IMR-90 (cell line): ENCODE results near the gene ARMC5. TPM values are rescaled to one million over a fixed set of nuclear protein-coding genes. Genes with fewer than 3 reads are reported as not detected.
A peak's percentile ranks its signal among the peaks of the same experiment; 100 is the strongest.

ENCODE experiments used
- ATAC-seq: fragments of 200-7000 bp; cut with Tn5 transposase; 2 replicates; pipeline ENCODE4 v1.9.1; 2020; ENCODE audit warnings: low read depth, mild to moderate bottlenecking, moderate library complexity
- BruUV-seq: library from RNA; stranded (reverse); fragments of 400-500 nt; replicated peaks from 2 replicates; lab custom pipeline; 2021; lab: Mats Ljungman, UMichigan
- CTCF ChIA-PET: fragments of 300-600 bp; formaldehyde crosslinking; extraction: SDS; loops from one replicate; lab custom pipeline; 2021; ENCODE audit warnings: antibody characterized with exemption; lab: Yijun Ruan, JAX
- POLR2A ChIA-PET: fragments of 300-600 bp; sonication (Branson Sonifier 250); formaldehyde crosslinking; loops from one replicate; lab custom pipeline; 2022; ENCODE audit warnings: antibody characterized with exemption; ENCODE audit not compliant: unreplicated experiment; lab: Charles Lee
- DNase-seq: peaks from one replicate; pipeline ENCODE4 v3.0.0; 2013
- H2AFZ ChIP-seq: replicated peaks from 2 replicates; pipeline ENCODE3; 2013; ENCODE audit warnings: low read length, mild to moderate bottlenecking; ENCODE audit not compliant: poor library complexity
- H2AK5ac ChIP-seq: 2 replicates; pipeline ENCODE4 v1.6.1; 2013; ENCODE audit warnings: low read depth, low read length, inconsistent platforms
- H2AK9ac ChIP-seq: replicated peaks from 2 replicates; pipeline ENCODE3; 2013; ENCODE audit warnings: mild to moderate bottlenecking, low read depth, low read length, moderate library complexity; ENCODE audit not compliant: poor library complexity
- H2BK120ac ChIP-seq: 2 replicates; pipeline ENCODE4 v1.6.1; 2013; ENCODE audit warnings: low read depth, low read length, inconsistent platforms
- H2BK15ac ChIP-seq: 3 replicates; pipeline ENCODE4 v1.6.1; 2013; ENCODE audit warnings: low read depth, low read length, inconsistent platforms
- H2BK20ac ChIP-seq: 2 replicates; pipeline ENCODE4 v1.6.1; 2013; ENCODE audit warnings: low read depth, mild to moderate bottlenecking, inconsistent platforms, low read length, moderate library complexity
- H2BK5ac ChIP-seq: 2 replicates; pipeline ENCODE4 v1.6.1; 2013; ENCODE audit warnings: mild to moderate bottlenecking, low read depth, low read length, inconsistent platforms; ENCODE audit not compliant: poor library complexity, severe bottlenecking
- H3K14ac ChIP-seq: replicated peaks from 2 replicates; pipeline ENCODE4 v1.6.1; 2013; ENCODE audit warnings: low read depth, low read length, inconsistent platforms
- H3K18ac ChIP-seq: 2 replicates; pipeline ENCODE4 v1.6.1; 2013; ENCODE audit warnings: low read depth, low read length, control low read depth
- H3K23ac ChIP-seq: 2 replicates; pipeline ENCODE4 v1.6.1; 2013; ENCODE audit warnings: low read depth, low read length, inconsistent platforms
- H3K27ac ChIP-seq: 2 replicates; pipeline ENCODE4 v1.5.1; 2013; ENCODE audit warnings: mild to moderate bottlenecking, control low read depth, low read length; ENCODE audit not compliant: insufficient read depth
- H3K27me3 ChIP-seq: 2 replicates; pipeline ENCODE4 v1.6.1; 2013; ENCODE audit warnings: low read length; ENCODE audit not compliant: control insufficient read depth, insufficient read depth
- H3K36me3 ChIP-seq: 2 replicates; pipeline ENCODE4 v1.6.1; 2013; ENCODE audit warnings: low read length, mixed read lengths; ENCODE audit not compliant: control insufficient read depth, insufficient read depth
- H3K4ac ChIP-seq: 2 replicates; pipeline ENCODE4 v1.6.1; 2013; ENCODE audit warnings: low read depth, low read length, inconsistent platforms
- H3K4me1 ChIP-seq: 2 replicates; pipeline ENCODE4 v1.6.1; 2013; ENCODE audit warnings: low read length, mixed read lengths; ENCODE audit not compliant: control insufficient read depth, insufficient read depth
- H3K4me2 ChIP-seq: 2 replicates; pipeline ENCODE4 v1.6.1; 2013; ENCODE audit warnings: low read depth, mild to moderate bottlenecking, control low read depth, low read length, moderate library complexity
- H3K4me3 ChIP-seq: 2 replicates; pipeline ENCODE4 v1.5.1; 2013; ENCODE audit warnings: low read depth, mild to moderate bottlenecking, control low read depth, low read length, moderate library complexity; ENCODE audit not compliant: insufficient read depth
- H3K56ac ChIP-seq: 2 replicates; pipeline ENCODE4 v1.6.1; 2013; ENCODE audit warnings: low read length, inconsistent platforms; ENCODE audit not compliant: insufficient read depth; ENCODE audit errors: extremely low read depth
- H3K79me1 ChIP-seq, 2 experiments: 2 replicates each; pipeline ENCODE4 v1.6.1; 2013; ENCODE audit warnings: low read length in 2 of 2, inconsistent platforms in 1 of 2, low read depth in 1 of 2
- H3K9ac ChIP-seq: 2 replicates; pipeline ENCODE4 v1.6.1; 2013; ENCODE audit warnings: low read depth, low read length, control low read depth
- H3K9me1 ChIP-seq: 2 replicates; pipeline ENCODE4 v1.6.1; 2013; ENCODE audit warnings: low read length, inconsistent platforms; ENCODE audit not compliant: insufficient read depth
- H3K9me3 ChIP-seq: 2 replicates; pipeline ENCODE4 v1.6.1; 2013; ENCODE audit warnings: low read length; ENCODE audit not compliant: control insufficient read depth, insufficient read depth
- H4K20me1 ChIP-seq: 2 replicates; pipeline ENCODE4 v1.6.1; 2013; ENCODE audit warnings: low read length, inconsistent platforms; ENCODE audit not compliant: insufficient read depth
- H4K5ac ChIP-seq: 2 replicates; pipeline ENCODE4 v1.6.1; 2013; ENCODE audit warnings: mild to moderate bottlenecking, low read depth, low read length, control low read depth
- H4K8ac ChIP-seq, 2 experiments: 2 replicates each; pipeline ENCODE4 v1.6.1; 2013; ENCODE audit warnings: low read depth in 2 of 2, low read length in 2 of 2, control low read depth in 1 of 2, inconsistent platforms in 1 of 2
- H4K91ac ChIP-seq: 2 replicates; pipeline ENCODE4 v1.6.1; 2013; ENCODE audit warnings: low read depth, low read length, inconsistent platforms; ENCODE audit not compliant: insufficient read depth
- BHLHE40 ChIP-seq: fragments of 150-350 bp; IDR thresholded peaks from 2 replicates; pipeline ENCODE4 v1.6.1; 2016; ENCODE audit warnings: mild to moderate bottlenecking, low read depth, low read length
- CEBPB ChIP-seq: IDR thresholded peaks from 2 replicates; pipeline ENCODE4 v1.6.1; 2012; ENCODE audit warnings: low read depth, low read length, improper control_type of control experiment
- CHD1 ChIP-seq: IDR thresholded peaks from 2 replicates; pipeline ENCODE4 v1.6.1; 2012; ENCODE audit warnings: low read depth, low read length, improper control_type of control experiment
- CTCF ChIP-seq: conservative IDR thresholded peaks from 2 replicates; pipeline ENCODE4 v1.5.1; 2012; ENCODE audit warnings: mild to moderate bottlenecking, low read depth, low read length, improper control_type of control experiment
- ELK1 ChIP-seq: fragments of 150-350 bp; IDR thresholded peaks from 2 replicates; pipeline ENCODE4 v1.6.1; 2016; ENCODE audit warnings: low read depth, mild to moderate bottlenecking, low read length, moderate library complexity, borderline replicate concordance
- FOS ChIP-seq: fragments of 150-350 bp; IDR thresholded peaks from 2 replicates; pipeline ENCODE4 v1.6.1; 2016; ENCODE audit warnings: low read depth, low read length
- MAZ ChIP-seq: IDR thresholded peaks from 2 replicates; pipeline ENCODE4 v1.6.1; 2012; ENCODE audit warnings: low read depth, mild to moderate bottlenecking, low read length, improper control_type of control experiment, moderate library complexity, borderline replicate concordance
- MXI1 ChIP-seq: IDR thresholded peaks from 2 replicates; pipeline ENCODE4 v1.6.1; 2012; ENCODE audit warnings: low read depth, mild to moderate bottlenecking, low read length, moderate library complexity, borderline replicate concordance
- NFE2L2 ChIP-seq: fragments of 150-350 bp; IDR thresholded peaks from 2 replicates; pipeline ENCODE4 v1.6.1; 2016; ENCODE audit warnings: low read depth, mild to moderate bottlenecking, low read length
- POLR2A ChIP-seq: IDR thresholded peaks from 2 replicates; pipeline ENCODE4 v1.6.1; 2012; ENCODE audit warnings: mild to moderate bottlenecking, low read depth, low read length
- RCOR1 ChIP-seq: IDR thresholded peaks from 2 replicates; pipeline ENCODE4 v1.6.1; 2012; ENCODE audit warnings: mild to moderate bottlenecking, low read length, improper control_type of control experiment; ENCODE audit not compliant: insufficient replicate concordance
- RFX5 ChIP-seq: IDR thresholded peaks from 2 replicates; pipeline ENCODE4 v1.8.0; 2012; ENCODE audit warnings: low read depth, mild to moderate bottlenecking, low read length, moderate library complexity
- SMC3 ChIP-seq: fragments of 150-350 bp; IDR thresholded peaks from 2 replicates; pipeline ENCODE4 v1.6.1; 2016; ENCODE audit warnings: low read depth, mild to moderate bottlenecking, antibody characterized with exemption, low read length, moderate library complexity
- USF2 ChIP-seq: fragments of 150-350 bp; IDR thresholded peaks from 2 replicates; pipeline ENCODE4 v1.6.1; 2017; ENCODE audit warnings: mild to moderate bottlenecking, antibody characterized with exemption, low read length, low read depth
- WGBS, 2 experiments: methylation state at CpG; one replicate each; pipeline versions ENCODE4 v1.1.5 to v1.1.7; 2013; ENCODE audit warnings: missing lambda C conversion rate in 2 of 2; ENCODE audit not compliant: insufficient read length in 1 of 2; ENCODE audit errors: extremely low coverage in 2 of 2; 5-methylcytosine and 5-hydroxymethylcytosine counted together
- dilution Hi-C: fragments of 300-500 bp; cut with HindIII; formaldehyde crosslinking; loops from one replicate; pipeline ENCODE4 v1.14.3; 2018; ENCODE audit warnings: low sequenced_read_pairs; ENCODE audit not compliant: unreplicated experiment
- in situ Hi-C: fragments of 300-500 bp; cut with MboI; formaldehyde crosslinking; loops from 3 replicates; pipeline ENCODE4 v1.14.3; 2019; ENCODE audit warnings: low sequenced_read_pairs, inconsistent platforms, mixed read lengths
- intact Hi-C: fragments of 100-400 bp; cut with micrococcal nuclease; formaldehyde crosslinking; loops from 2 replicates; pipeline ENCODE4 v1.10.0; 2022
- polyA plus RNA-seq, 3 experiments: library from polyadenylated mRNA; depleted of rRNA; stranded (reverse); fragments of >200 nt; gene quantifications; 2 replicates each; pipeline ENCODE4 v1.2.3, GENCODE V29; 2012; ENCODE audit warnings: low replicate concordance in 1 of 3
- total RNA-seq: library from RNA; depleted of rRNA; stranded (reverse); fragments of >200 nt; gene quantifications from 2 replicates; pipeline ENCODE4 v1.2.3, GENCODE V29; 2012

Gene ARMC5
- total and polyA plus RNA-seq, 2 of the 4 experiments (the other 2 are of a cell fraction) = 2.3 to 7.5 TPM

GRCh38 chr16:31441956-31442355, 17.3 kb upstream of the ARMC5 start:
- Histone ChIP-seq H4K20me1 (no peaks in the 10 kb centered on the region), H4K91ac (no peak overlapping the region), H3K18ac (no peak overlapping the region), H3K9me3 (no peaks in the 10 kb centered on the region), H3K23ac (no peak overlapping the region), H3K56ac (no peak overlapping the region), H2BK120ac (no peak overlapping the region), H3K9ac (0 out of 2 replicates have a peak overlapping the region, but pooled peaks have one; percentile 85), H2AK9ac (peak overlapping the region; percentile 0), H2BK20ac (no peak overlapping the region), H2AFZ (peak overlapping the region; percentile 66), H3K36me3 (no peaks in the 10 kb centered on the region), H3K79me1 (no peaks in the 10 kb centered on the region), H3K14ac (no peak overlapping the region), H3K27me3 (no peaks in the 10 kb centered on the region), H3K27ac (no peak overlapping the region), H3K9me1 (no peaks in the 10 kb centered on the region), H2AK5ac (no peak overlapping the region), H3K4me2 (no peak overlapping the region; the same call in 1 of the 2 replicates), H3K4ac (no peak overlapping the region), H3K4me1 (no peaks in the 10 kb centered on the region), H3K4me3 (peak overlapping the region; percentile 83; the same call in 1 of the 2 replicates), H4K5ac (no peak overlapping the region), H2BK15ac (no peak overlapping the region), H4K8ac (no peak overlapping the region; a peak in 2 of 4 replicates), H2BK5ac (no peak overlapping the region)
- TF ChIP-seq BHLHE40 = no peak
- TF ChIP-seq POLR2A = no peak
- no peak for TF ChIP-seq MXI1
- TF ChIP-seq SMC3 = no peak
- no peak for TF ChIP-seq RFX5
- no peak for TF ChIP-seq USF2
- TF ChIP-seq CHD1 = no peak
- no peak for TF ChIP-seq MAZ
- TF ChIP-seq NFE2L2 = no peak
- TF ChIP-seq ELK1 = no peak
- TF ChIP-seq RCOR1 = no peak
- no peak for TF ChIP-seq FOS
- TF ChIP-seq CTCF = no peak
- TF ChIP-seq CEBPB = no peak
- BruUV-seq = no TSS peak
- ATAC-seq (no peak), DNase-seq (no peak)
- dilution Hi-C loops = no loop called here
- WGBS, 2 experiments = 74% methylated on average over 10 of the region's 34 CpGs; no CpG with 5 or more reads in 1 of the 2 experiments
- intact Hi-C loops = loop anchor here (2.0 to 10.0 kb wide), 3 partner anchors 57 to 241 kb away; partner anchors contain the start of gene RUSF1
- ChIA-PET POLR2A (interaction anchor here (0.6 kb wide), 1 partner anchor 186 kb away, joined by 4 read pairs; no protein-coding TSS in a partner anchor), CTCF (interaction anchor here (0.6 to 2.1 kb wide), 5 partner anchors 10 to 488 kb away, joined by 3 to 11 read pairs (median 3); no protein-coding TSS in a partner anchor)
- in situ Hi-C loops = loop anchor here (5.0 to 10.0 kb wide), 3 partner anchors 63 to 447 kb away; partner anchors contain the start of gene RUSF1
